SK-N-MC (cell line): ENCODE measurements around the gene ERGIC1.
A peak's percentile ranks its signal among the peaks of the same experiment; 100 is the strongest.

Experiments
- DNase-seq: peaks from one replicate; pipeline ENCODE4 v3.0.0-alpha.2; 2011; ENCODE audit warnings: low read depth, low spot score
- H3K27ac ChIP-seq: fragments of 200-600 bp; sonication (generic); 2 replicates; pipeline ENCODE4 v1.5.1; 2016; ENCODE audit warnings: mixed run types
- H3K36me3 ChIP-seq: fragments of 200-600 bp; sonication (generic); 2 replicates; pipeline ENCODE4 v1.6.1; 2017; ENCODE audit warnings: antibody characterized with exemption, low read length, mixed read lengths; ENCODE audit not compliant: insufficient read depth
- H3K4me3 ChIP-seq: fragments of 200-600 bp; sonication (generic); 2 replicates; pipeline ENCODE4 v1.5.1; 2016
- H3K9ac ChIP-seq: fragments of 200-600 bp; sonication (generic); 2 replicates; pipeline ENCODE4 v1.8.0; 2017; ENCODE audit warnings: mixed run types, mixed read lengths; ENCODE audit not compliant: insufficient read length
- H3K9me3 ChIP-seq: fragments of 200-600 bp; sonication (generic); 2 replicates; pipeline ENCODE4 v1.6.1; 2017; ENCODE audit warnings: low read depth, mild to moderate bottlenecking, antibody characterized with exemption, low read length, moderate library complexity, mixed read lengths
- EZH2 ChIP-seq: fragments of 200-600 bp; sonication (generic); IDR thresholded peaks from one replicate; pipeline ENCODE4 v1.6.1; 2017; ENCODE audit warnings: antibody characterized with exemption
- FOXP2 ChIP-seq: optimal IDR thresholded peaks from 2 replicates; pipeline ENCODE3; 2011; ENCODE audit warnings: mild to moderate bottlenecking, moderate library complexity; ENCODE audit not compliant: insufficient read depth; ENCODE audit errors: extremely low read length, control extremely low read depth
- POLR2AphosphoS5 ChIP-seq: IDR thresholded peaks from 2 replicates; pipeline ENCODE4 v1.6.1; 2012; ENCODE audit warnings: mild to moderate bottlenecking, low read depth, low read length, borderline replicate concordance

Gene ERGIC1

GRCh38 chr5:172983542-172984243 lies 149.6 kb downstream of the ERGIC1 start, which contains the start of gene ATP6V0E1:
TSS of gene ATP6V0E1 (plus strand) at chr5:172983771. CDS start at chr5:172983861, 90 bp downstream.
- Histone ChIP-seq H3K9ac (peak within 1 kb of the TSS; percentile 91), H3K4me3 (peak within 1 kb of the TSS; percentile 94), H3K9me3 (no peaks in the 10 kb centered on the region), H3K36me3 (peaks cover 15% of the 10 kb centered on the region), H3K27ac (peak within 1 kb of the TSS; percentile 81)
- no peak for DNase-seq
- TF ChIP-seq POLR2AphosphoS5: peak; percentile 87
- no peak for TF ChIP-seq EZH2
- TF ChIP-seq FOXP2: peak; percentile 35

GRCh38 chr5:172984244-172984953 lies 150.3 kb downstream of the ERGIC1 start:
- no peaks in the 10 kb centered on the region for H3K9me3 ChIP-seq
- DNase-seq: peak; percentile 61
- H3K4me3 ChIP-seq: peak overlapping the region; percentile 94
- no peak for TF ChIP-seq FOXP2
- peaks cover 18% of the 10 kb centered on the region for H3K36me3 ChIP-seq
- peak overlapping the region; percentile 91 for H3K9ac ChIP-seq
- peak overlapping the region; percentile 81 for H3K27ac ChIP-seq

- Histone ChIP-seq H3K9ac (no peak overlapping the region), H3K27ac (no peak overlapping the region), H3K9me3 (no peaks in the 10 kb centered on the region), H3K36me3 (peaks cover 18% of the 10 kb centered on the region), H3K4me3 (peak overlapping the region; percentile 94)
- DNase-seq: no peak
- no peak for TF ChIP-seq FOXP2
- TF ChIP-seq EZH2: no peak
- no peak for TF ChIP-seq POLR2AphosphoS5
Observed at GRCh38 chr5:172985596-172985995, 151.5 kb downstream of the ERGIC1 start.

GRCh38 chr5:172988276-172988675 lies 154.2 kb downstream of the ERGIC1 start:
- peaks cover 31% of the 10 kb centered on the region for H3K36me3 ChIP-seq
- TF ChIP-seq FOXP2: no peak
- no peak for TF ChIP-seq POLR2AphosphoS5
- TF ChIP-seq EZH2: no peak
- H3K9me3 ChIP-seq: no peaks in the 10 kb centered on the region
- DNase-seq: no peak
- no peak overlapping the region for H3K9ac ChIP-seq
- no peak overlapping the region for H3K4me3 ChIP-seq
- H3K27ac ChIP-seq: no peak overlapping the region

- no peak overlapping the region for H3K27ac ChIP-seq
- H3K9me3 ChIP-seq: no peaks in the 10 kb centered on the region
- no peak for TF ChIP-seq FOXP2
- TF ChIP-seq POLR2AphosphoS5: no peak
- TF ChIP-seq EZH2: no peak
- DNase-seq: no peak
- no peak overlapping the region for H3K9ac ChIP-seq
- H3K4me3 ChIP-seq: no peak overlapping the region
- peaks cover 49% of the 10 kb centered on the region for H3K36me3 ChIP-seq
Observed at GRCh38 chr5:172990776-172991175, 156.7 kb downstream of the ERGIC1 start.

- Histone ChIP-seq H3K9ac (no peak overlapping the region), H3K27ac (no peak overlapping the region), H3K4me3 (no peak overlapping the region), H3K9me3 (no peaks in the 10 kb centered on the region), H3K36me3 (peaks cover 52% of the 10 kb centered on the region)
- TF ChIP-seq POLR2AphosphoS5 (no peak), EZH2 (no peak), FOXP2 (no peak)
- no peak for DNase-seq
Observed at GRCh38 chr5:172994405-172994804, 160.4 kb downstream of the ERGIC1 start.

GRCh38 chr5:172999372-172999973 lies 165.4 kb downstream of the ERGIC1 start:
- Histone ChIP-seq H3K9ac (no peak overlapping the region), H3K27ac (0 out of 2 replicates have a peak overlapping the region, but pooled peaks have one; percentile 20), H3K4me3 (no peak overlapping the region), H3K9me3 (no peaks in the 10 kb centered on the region), H3K36me3 (peaks cover 31% of the 10 kb centered on the region)
- DNase-seq: no peak
- TF ChIP-seq FOXP2 (no peak), EZH2 (no peak), POLR2AphosphoS5 (no peak)

GRCh38 chr5:172999974-173000373 lies 165.9 kb downstream of the ERGIC1 start:
- TF ChIP-seq FOXP2 (no peak), EZH2 (no peak), POLR2AphosphoS5 (no peak)
- no peak overlapping the region for H3K4me3 ChIP-seq
- no peak overlapping the region for H3K9ac ChIP-seq
- H3K27ac ChIP-seq: 0 out of 2 replicates have a peak overlapping the region, but pooled peaks have one; percentile 20
- H3K36me3 ChIP-seq: peaks cover 26% of the 10 kb centered on the region
- DNase-seq: no peak
- H3K9me3 ChIP-seq: no peaks in the 10 kb centered on the region
